HEK293T (cell line): ENCODE data around the gene SIGLEC10.
"Not testable (repeated sequence)": the region's sequence is repeated elsewhere in the genome, so short reads cannot be mapped to it uniquely, and the experiment has no call there.

Experiments
- CTCF ChIA-PET: fragments of 350-600 bp; formaldehyde crosslinking; extraction: SDS; loops from one replicate; lab custom pipeline; 2021; ENCODE audit warnings: antibody characterized with exemption, inconsistent platforms; lab: Yijun Ruan, JAX
- POLR2A ChIA-PET: fragments of 350-600 bp; formaldehyde crosslinking; extraction: SDS; loops from one replicate; lab custom pipeline; 2020; ENCODE audit warnings: antibody characterized with exemption, inconsistent platforms; lab: Yijun Ruan, JAX
- DNase-seq: peaks from one replicate; pipeline ENCODE4 v3.0.0; 2012; ENCODE audit warnings: mixed read lengths; ENCODE audit errors: extremely low spot score
- ARNT ChIP-seq: fragments of 450-650 bp; IDR thresholded peaks from 2 replicates; pipeline ENCODE4 v1.6.1; 2017; ENCODE audit warnings: mild to moderate bottlenecking
- BHLHE40 ChIP-seq: fragments of 450-650 bp; IDR thresholded peaks from 2 replicates; pipeline ENCODE4 v1.6.1; 2016; ENCODE audit warnings: mild to moderate bottlenecking, moderate library complexity, borderline replicate concordance
- CTBP1 ChIP-seq: fragments of 450-650 bp; IDR thresholded peaks from 2 replicates; pipeline ENCODE4 v1.6.1; 2016; ENCODE audit warnings: borderline replicate concordance
- ELF4 ChIP-seq: fragments of 450-650 bp; IDR thresholded peaks from 2 replicates; pipeline ENCODE4 v1.6.1; 2017; ENCODE audit warnings: antibody characterized with exemption
- FOXA1 ChIP-seq: fragments of 450-650 bp; IDR thresholded peaks from 2 replicates; pipeline ENCODE4 v1.6.1; 2016; ENCODE audit warnings: mild to moderate bottlenecking
- FOXK2 ChIP-seq: fragments of 450-650 bp; IDR thresholded peaks from 2 replicates; pipeline ENCODE4 v1.6.1; 2016; ENCODE audit warnings: mild to moderate bottlenecking
- FOXM1 ChIP-seq: fragments of 450-650 bp; IDR thresholded peaks from 2 replicates; pipeline ENCODE4 v1.6.1; 2017; ENCODE audit warnings: mild to moderate bottlenecking, borderline replicate concordance
- HDGF ChIP-seq: fragments of 450-650 bp; IDR thresholded peaks from 2 replicates; pipeline ENCODE4 v1.6.1; 2017; ENCODE audit warnings: antibody characterized with exemption, borderline replicate concordance
- L3MBTL2 ChIP-seq: fragments of 450-650 bp; conservative IDR thresholded peaks from 2 replicates; pipeline ENCODE4 v1.6.1; 2016; ENCODE audit warnings: mild to moderate bottlenecking
- LEF1 ChIP-seq: fragments of 450-650 bp; IDR thresholded peaks from 2 replicates; pipeline ENCODE4 v1.6.1; 2017; ENCODE audit warnings: mild to moderate bottlenecking, borderline replicate concordance
- NFRKB ChIP-seq: fragments of 450-650 bp; IDR thresholded peaks from 2 replicates; pipeline ENCODE4 v1.6.1; 2016; ENCODE audit warnings: mild to moderate bottlenecking, moderate library complexity
- SP1 ChIP-seq: fragments of 450-650 bp; IDR thresholded peaks from 2 replicates; pipeline ENCODE4 v1.6.1; 2017
- SUZ12 ChIP-seq: fragments of 450-650 bp; IDR thresholded peaks from 2 replicates; pipeline ENCODE4 v1.6.1; 2016; ENCODE audit warnings: mild to moderate bottlenecking
- TARDBP ChIP-seq: fragments of 450-650 bp; IDR thresholded peaks from 2 replicates; pipeline ENCODE4 v1.6.1; 2016
- ZNF384 ChIP-seq: fragments of 450-650 bp; IDR thresholded peaks from 2 replicates; pipeline ENCODE4 v1.6.1; 2016
- TF ChIP-seq, protein P1 (sequence below): fragments of 450-650 bp; IDR thresholded peaks from 2 replicates; pipeline ENCODE4 v1.6.1; 2016

SIGLEC10 gene, protein sequence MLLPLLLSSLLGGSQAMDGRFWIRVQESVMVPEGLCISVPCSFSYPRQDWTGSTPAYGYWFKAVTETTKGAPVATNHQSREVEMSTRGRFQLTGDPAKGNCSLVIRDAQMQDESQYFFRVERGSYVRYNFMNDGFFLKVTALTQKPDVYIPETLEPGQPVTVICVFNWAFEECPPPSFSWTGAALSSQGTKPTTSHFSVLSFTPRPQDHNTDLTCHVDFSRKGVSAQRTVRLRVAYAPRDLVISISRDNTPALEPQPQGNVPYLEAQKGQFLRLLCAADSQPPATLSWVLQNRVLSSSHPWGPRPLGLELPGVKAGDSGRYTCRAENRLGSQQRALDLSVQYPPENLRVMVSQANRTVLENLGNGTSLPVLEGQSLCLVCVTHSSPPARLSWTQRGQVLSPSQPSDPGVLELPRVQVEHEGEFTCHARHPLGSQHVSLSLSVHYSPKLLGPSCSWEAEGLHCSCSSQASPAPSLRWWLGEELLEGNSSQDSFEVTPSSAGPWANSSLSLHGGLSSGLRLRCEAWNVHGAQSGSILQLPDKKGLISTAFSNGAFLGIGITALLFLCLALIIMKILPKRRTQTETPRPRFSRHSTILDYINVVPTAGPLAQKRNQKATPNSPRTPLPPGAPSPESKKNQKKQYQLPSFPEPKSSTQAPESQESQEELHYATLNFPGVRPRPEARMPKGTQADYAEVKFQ

DNA sequence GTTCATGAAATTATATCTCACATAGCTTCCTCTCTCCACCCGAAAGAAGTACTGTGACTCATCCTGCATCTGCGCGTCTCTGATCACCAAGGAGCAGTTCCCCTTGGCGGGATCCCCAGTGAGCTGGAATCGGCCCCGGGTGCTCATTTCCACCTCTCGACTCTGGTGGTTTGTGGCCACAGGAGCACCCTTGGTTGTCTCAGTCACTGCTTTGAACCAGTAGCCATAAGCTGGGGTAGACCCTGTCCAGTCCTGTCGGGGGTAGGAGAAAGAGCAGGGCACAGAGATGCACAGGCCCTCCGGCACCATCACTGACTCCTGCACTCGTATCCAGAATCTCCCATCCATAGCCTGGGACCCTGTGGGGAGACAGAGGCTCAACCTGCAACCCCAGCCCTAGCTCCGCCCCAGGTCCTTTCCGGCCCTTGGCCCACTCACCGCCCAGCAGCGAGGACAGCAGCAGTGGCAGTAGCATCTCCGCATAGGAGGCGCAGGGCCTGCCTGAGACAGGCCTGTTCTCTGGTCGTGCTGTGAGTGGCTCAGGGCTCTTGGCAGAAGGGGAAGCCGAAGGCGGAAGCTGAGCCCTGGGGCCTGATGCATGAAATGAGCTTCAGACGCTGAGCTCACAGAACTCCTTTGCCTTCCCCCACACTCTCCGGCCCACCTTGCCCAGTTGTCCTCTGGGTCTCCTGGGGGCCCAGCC lies at the start of gene SIGLEC10:
TSS of gene SIGLEC10 (minus strand) at position 536 of the 703 bp plus-strand sequence. CDS start at position 475, 61 bp downstream.
- ChIA-PET CTCF (no interaction called here), POLR2A (interaction anchor here (1.6 kb wide), 1 partner anchor 49 kb away, joined by 4 read pairs; no protein-coding TSS in a partner anchor)
- no peak for DNase-seq
- no peak for TF ChIP-seq CTBP1
- TF ChIP-seq, protein P1, sequence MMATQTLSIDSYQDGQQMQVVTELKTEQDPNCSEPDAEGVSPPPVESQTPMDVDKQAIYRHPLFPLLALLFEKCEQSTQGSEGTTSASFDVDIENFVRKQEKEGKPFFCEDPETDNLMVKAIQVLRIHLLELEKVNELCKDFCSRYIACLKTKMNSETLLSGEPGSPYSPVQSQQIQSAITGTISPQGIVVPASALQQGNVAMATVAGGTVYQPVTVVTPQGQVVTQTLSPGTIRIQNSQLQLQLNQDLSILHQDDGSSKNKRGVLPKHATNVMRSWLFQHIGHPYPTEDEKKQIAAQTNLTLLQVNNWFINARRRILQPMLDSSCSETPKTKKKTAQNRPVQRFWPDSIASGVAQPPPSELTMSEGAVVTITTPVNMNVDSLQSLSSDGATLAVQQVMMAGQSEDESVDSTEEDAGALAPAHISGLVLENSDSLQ, result no peak
- TF ChIP-seq FOXK2, result no peak
- no peak for TF ChIP-seq FOXM1
- TF ChIP-seq HDGF, result no peak
- TF ChIP-seq SUZ12, result no peak
- TF ChIP-seq L3MBTL2, result no peak
- TF ChIP-seq ELF4, result no peak
- TF ChIP-seq FOXA1, result no peak
- TF ChIP-seq BHLHE40, result no peak
- TF ChIP-seq LEF1, result no peak
- no peak for TF ChIP-seq ARNT
- no peak for TF ChIP-seq ZNF384
- no peak for TF ChIP-seq SP1
- TF ChIP-seq TARDBP, result no peak
- no peak for TF ChIP-seq NFRKB

DNA sequence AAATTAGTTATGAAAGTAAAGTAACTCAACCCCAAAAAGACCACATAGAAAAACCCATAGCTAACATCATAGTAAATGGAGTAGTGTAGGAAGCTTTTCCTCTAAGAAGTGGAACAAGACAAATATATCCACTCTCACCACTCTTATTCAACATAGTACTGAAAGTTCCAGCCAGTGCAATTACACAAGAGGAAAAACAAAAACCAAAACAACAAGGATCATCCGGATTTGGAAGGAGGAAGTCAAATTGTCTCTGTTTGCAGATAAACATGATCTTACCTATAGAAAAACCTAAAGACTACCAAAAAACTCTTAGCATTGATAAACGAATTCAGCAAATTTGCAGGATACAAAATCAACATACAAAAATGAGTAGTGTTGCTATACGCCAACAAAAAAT lies 49.3 kb upstream of the SIGLEC10 start:
- TF ChIP-seq ELF4, result no peak
- no peak for TF ChIP-seq LEF1
- TF ChIP-seq TARDBP, result no peak
- no peak for TF ChIP-seq ARNT
- CTCF ChIA-PET, result no interaction called here

DNA sequence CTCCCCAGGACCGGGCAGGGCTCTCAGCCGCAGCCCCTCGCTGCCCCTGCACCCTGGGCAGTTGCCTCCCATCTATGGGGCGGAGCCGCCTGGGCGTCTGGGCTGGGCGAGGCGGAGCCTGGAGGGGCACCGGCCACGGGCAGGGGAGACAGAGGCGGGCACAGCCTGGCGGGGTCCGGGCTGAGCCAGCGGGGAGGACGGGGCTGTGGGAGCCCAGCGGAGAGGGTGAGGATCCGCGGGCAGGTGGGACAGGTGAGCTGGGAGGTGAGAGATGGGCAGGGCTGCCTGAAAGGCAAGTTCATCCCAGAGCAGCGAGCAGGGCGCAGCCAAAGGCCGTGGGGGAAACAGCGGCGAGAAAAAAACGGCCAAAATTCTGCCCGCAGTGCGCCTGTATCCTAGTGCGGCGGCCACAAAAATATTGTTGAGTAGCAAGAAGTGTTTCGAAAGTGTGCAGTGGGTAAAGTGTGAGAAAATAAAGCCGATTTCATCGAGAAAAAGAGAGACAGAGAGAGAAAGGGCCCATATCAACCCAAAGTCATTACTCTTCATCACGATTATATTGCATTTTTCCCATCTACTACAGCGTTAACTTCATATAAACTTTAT lies 46.6 kb upstream of the SIGLEC10 start:
- CTCF ChIA-PET, POLR2A ChIA-PET, DNase-seq: not testable (repeated sequence)

More for the DNA sequence above, 49.3 kb upstream of the SIGLEC10 start:
- DNase-seq, result no peak
- POLR2A ChIA-PET, result interaction anchor here (0.7 kb wide), 1 partner anchor 73 kb away, joined by 3 read pairs; no protein-coding TSS in a partner anchor

DNA sequence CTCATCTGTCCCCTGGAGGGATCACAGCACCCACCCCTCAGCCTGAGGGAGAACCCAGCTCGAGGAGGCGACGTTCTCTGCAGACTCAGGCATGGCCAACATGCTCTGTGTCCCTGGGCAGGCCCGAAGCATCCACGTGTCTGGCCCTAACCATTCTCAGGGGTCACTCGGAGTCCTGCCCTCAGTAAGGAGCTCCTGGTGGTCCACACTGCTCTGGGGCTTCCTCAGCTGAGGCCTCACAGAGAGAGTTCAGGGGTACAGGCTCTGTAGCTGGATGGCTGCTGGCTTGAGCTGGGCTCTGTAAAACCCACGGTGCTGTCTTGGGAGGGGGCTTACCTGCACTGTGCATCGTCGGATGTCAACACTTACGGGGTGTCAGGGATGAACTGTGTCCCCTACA lies 45.2 kb upstream of the SIGLEC10 start:
- no peak for TF ChIP-seq FOXM1
- TF ChIP-seq FOXK2, result no peak
- no peak for TF ChIP-seq LEF1
- no peak for TF ChIP-seq ELF4
- TF ChIP-seq TARDBP, result no peak
- TF ChIP-seq ZNF384, result no peak
- no peak for TF ChIP-seq HDGF
- no peak for TF ChIP-seq SUZ12
- TF ChIP-seq NFRKB, result no peak
- TF ChIP-seq CTBP1, result no peak
- no peak for TF ChIP-seq FOXA1
- no peak for TF ChIP-seq SP1
- ChIA-PET POLR2A (no interaction called here), CTCF (no interaction called here)
- no peak for DNase-seq

DNA sequence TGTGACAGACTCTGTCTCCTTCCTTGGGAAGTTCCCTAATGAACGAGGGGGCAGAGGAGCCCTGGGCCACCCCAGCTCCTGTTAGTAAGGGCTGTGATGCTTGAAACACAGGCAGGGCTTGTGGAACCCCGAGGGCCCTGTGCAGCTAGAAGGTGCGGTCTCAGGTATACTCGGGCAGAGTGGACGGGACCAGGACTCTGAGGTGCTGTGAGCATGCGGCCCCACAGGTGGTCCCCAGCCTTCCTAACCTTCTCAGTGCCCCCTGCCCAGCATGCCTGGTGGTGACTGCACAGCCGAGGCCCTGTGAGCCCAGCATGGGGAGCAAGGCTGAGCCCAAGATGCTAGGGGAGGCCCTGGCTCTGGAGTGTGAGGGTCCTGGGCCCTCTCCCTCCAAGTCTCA lies 44.8 kb upstream of the SIGLEC10 start:
- no peak for DNase-seq
- CTCF ChIA-PET, result no interaction called here
- POLR2A ChIA-PET, result no interaction called here
- TF ChIP-seq ZNF384, result no peak
- no peak for TF ChIP-seq CTBP1
- TF ChIP-seq L3MBTL2, result no peak
- TF ChIP-seq SUZ12, result no peak
- TF ChIP-seq ARNT, result no peak
- no peak for TF ChIP-seq TARDBP
- no peak for TF ChIP-seq FOXM1
- no peak for TF ChIP-seq FOXK2
- TF ChIP-seq, protein P1, result no peak
- TF ChIP-seq NFRKB, result no peak
- no peak for TF ChIP-seq HDGF
- TF ChIP-seq FOXA1, result no peak
- TF ChIP-seq ELF4, result no peak
- no peak for TF ChIP-seq BHLHE40

DNA sequence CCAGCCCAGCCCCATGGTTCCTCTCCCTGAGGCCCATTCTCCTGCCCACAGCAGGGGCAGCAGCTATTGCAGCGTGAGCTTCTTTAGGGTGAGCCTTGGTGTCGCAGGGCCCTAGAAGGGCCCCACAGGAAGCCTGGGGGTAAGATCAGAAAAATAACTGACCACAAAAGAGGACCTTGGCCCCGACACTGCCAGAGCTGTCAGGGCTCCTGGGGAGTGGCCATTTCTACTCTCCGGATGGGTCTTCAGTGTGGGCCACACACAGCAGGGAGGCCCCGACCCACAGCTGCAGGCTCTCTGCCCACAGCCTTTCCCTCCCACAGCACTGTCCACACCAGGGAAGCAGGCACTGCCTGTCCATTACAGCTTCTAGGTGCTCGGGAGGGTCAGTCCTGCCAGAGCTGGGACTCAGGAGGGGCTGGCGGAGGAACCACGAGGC lies 44.3 kb upstream of the SIGLEC10 start:
- ChIA-PET CTCF (no interaction called here), POLR2A (no interaction called here)
- TF ChIP-seq TARDBP (no peak), SP1 (no peak), ELF4 (no peak), ZNF384 (no peak), FOXM1 (no peak), FOXA1 (no peak), LEF1 (no peak), BHLHE40 (no peak), FOXK2 (no peak), NFRKB (no peak), CTBP1 (no peak), HDGF (no peak), SUZ12 (no peak), ARNT (no peak), L3MBTL2 (no peak)
- TF ChIP-seq, protein P1, result no peak
- no peak for DNase-seq
